WTC11 (cell line): Measurements from ENCODE around the gene PDE6H. TPM values are rescaled to one million over a fixed set of nuclear protein-coding genes. Genes with fewer than 3 reads are reported as not detected.

Experiments used
- ATAC-seq: fragments of 200-7000 bp; cut with Tn5 transposase; 2 replicates; pipeline ENCODE4 v1.10.0; 2021; ENCODE audit warnings: mild to moderate bottlenecking, moderate library complexity
- CTCF ChIA-PET: fragments of 300-600 bp; sonication (Branson Sonifier 250); formaldehyde crosslinking; loops from one replicate; lab custom pipeline; 2021; ENCODE audit warnings: antibody characterized with exemption; lab: Charles Lee
- POLR2A ChIA-PET: fragments of 350-600 bp; sonication (Branson Sonifier 250); formaldehyde crosslinking; loops from one replicate; lab custom pipeline; 2021; ENCODE audit warnings: antibody characterized with exemption; lab: Charles Lee
- DNase-seq: peaks from one replicate; pipeline ENCODE4 v3.0.0; 2021; ENCODE audit warnings: low spot score
- H3K27ac Mint-ChIP-seq: 2 replicates; pipeline ENCODE4 v1.8.0; 2021; ENCODE audit warnings: mixed read lengths
- H3K27me3 Mint-ChIP-seq: 2 replicates; pipeline ENCODE4 v1.8.0; 2021; ENCODE audit warnings: low read depth, mild to moderate bottlenecking, moderate library complexity, mixed read lengths
- H3K36me3 Mint-ChIP-seq: 2 replicates; pipeline ENCODE4 v1.8.0; 2021; ENCODE audit warnings: mixed read lengths
- H3K4me1 Mint-ChIP-seq: 2 replicates; pipeline ENCODE4 v1.8.0; 2022; ENCODE audit warnings: mixed read lengths
- H3K4me3 Mint-ChIP-seq: 2 replicates; pipeline ENCODE4 v1.8.0; 2021; ENCODE audit warnings: mild to moderate bottlenecking, moderate library complexity, mixed read lengths
- H3K9me3 Mint-ChIP-seq: 2 replicates; pipeline ENCODE4 v1.8.0; 2021; ENCODE audit warnings: mixed read lengths
- ATF6 ChIP-seq: sonication (generic); formaldehyde crosslinking; IDR thresholded peaks from 2 replicates; pipeline ENCODE4 v1.8.1; 2023; ENCODE audit warnings: mild to moderate bottlenecking, missing genetic modification reagents
- CBFB ChIP-seq: sonication (generic); formaldehyde crosslinking; IDR thresholded peaks from 2 replicates; pipeline ENCODE4 v1.8.1; 2022; ENCODE audit warnings: mild to moderate bottlenecking, low read depth, missing genetic modification reagents
- CTCF ChIP-seq: fragments of 200-600 bp; IDR thresholded peaks from 2 replicates; pipeline ENCODE4 v1.8.0; 2022; ENCODE audit warnings: antibody characterized with exemption
- ESRRA ChIP-seq: sonication (generic); formaldehyde crosslinking; IDR thresholded peaks from 2 replicates; pipeline ENCODE4 v1.8.1; 2022; ENCODE audit warnings: mild to moderate bottlenecking, missing genetic modification reagents, borderline replicate concordance
- FOXK1 ChIP-seq: sonication (generic); formaldehyde crosslinking; IDR thresholded peaks from 2 replicates; pipeline ENCODE4 v1.8.0; 2022; ENCODE audit warnings: mild to moderate bottlenecking, moderate library complexity, missing genetic modification reagents
- GTF2I ChIP-seq: fragments of 250-450 bp; sonication (Bioruptor Pico); conservative IDR thresholded peaks from 2 replicates; pipeline ENCODE4 v1.4.0; 2021; ENCODE audit warnings: mild to moderate bottlenecking
- HMGA2 ChIP-seq: fragments of 250-450 bp; sonication (Bioruptor Pico); IDR thresholded peaks from 2 replicates; pipeline ENCODE4 v1.4.0; 2021; ENCODE audit warnings: mild to moderate bottlenecking, moderate library complexity
- NFATC4 ChIP-seq: fragments of 250-450 bp; sonication (Bioruptor Pico); IDR thresholded peaks from 2 replicates; pipeline ENCODE4 v1.9.0; 2021; ENCODE audit warnings: mild to moderate bottlenecking
- OVOL2 ChIP-seq: fragments of 250-450 bp; sonication (Bioruptor Pico); IDR thresholded peaks from 2 replicates; pipeline ENCODE4 v1.9.0; 2021; ENCODE audit warnings: mild to moderate bottlenecking, borderline replicate concordance
- PREB ChIP-seq: sonication (generic); formaldehyde crosslinking; IDR thresholded peaks from 2 replicates; pipeline ENCODE4 v1.8.1; 2022; ENCODE audit warnings: mild to moderate bottlenecking, missing genetic modification reagents, moderate library complexity, borderline replicate concordance
- PRRX2 ChIP-seq: fragments of 250-450 bp; sonication (Bioruptor Pico); IDR thresholded peaks from 2 replicates; pipeline ENCODE4 v1.8.0; 2021; ENCODE audit warnings: mild to moderate bottlenecking
- RELA ChIP-seq: sonication (generic); formaldehyde crosslinking; IDR thresholded peaks from 2 replicates; pipeline ENCODE4 v1.8.1; 2022; ENCODE audit warnings: missing genetic modification reagents, mild to moderate bottlenecking, borderline replicate concordance
- SMAD3 ChIP-seq: sonication (generic); formaldehyde crosslinking; IDR thresholded peaks from 2 replicates; pipeline ENCODE4 v1.8.0; 2022; ENCODE audit warnings: missing genetic modification reagents, mild to moderate bottlenecking, borderline replicate concordance
- SMAD4 ChIP-seq: sonication (generic); formaldehyde crosslinking; IDR thresholded peaks from 2 replicates; pipeline ENCODE4 v1.8.0; 2022; ENCODE audit warnings: mild to moderate bottlenecking, missing genetic modification reagents
- SOX15 ChIP-seq: fragments of 250-450 bp; sonication (Bioruptor Pico); IDR thresholded peaks from 2 replicates; pipeline ENCODE4 v1.9.0; 2021; ENCODE audit warnings: mild to moderate bottlenecking
- STAT6 ChIP-seq: sonication (generic); formaldehyde crosslinking; conservative IDR thresholded peaks from 2 replicates; pipeline ENCODE4 v1.8.1; 2023; ENCODE audit warnings: mild to moderate bottlenecking, low read depth, missing genetic modification reagents, moderate library complexity
- TEAD4 ChIP-seq: sonication (generic); formaldehyde crosslinking; IDR thresholded peaks from 2 replicates; pipeline ENCODE4 v1.8.0; 2022; ENCODE audit warnings: mild to moderate bottlenecking, missing genetic modification reagents
- TP53 ChIP-seq: sonication (generic); formaldehyde crosslinking; IDR thresholded peaks from 2 replicates; pipeline ENCODE4 v1.8.1; 2023; ENCODE audit warnings: mild to moderate bottlenecking, missing genetic modification reagents
- ZNF121 ChIP-seq: sonication (generic); formaldehyde crosslinking; IDR thresholded peaks from 2 replicates; pipeline ENCODE4 v1.8.0; 2023; ENCODE audit warnings: missing genetic modification reagents
- ZNF263 ChIP-seq: sonication (generic); formaldehyde crosslinking; IDR thresholded peaks from 2 replicates; pipeline ENCODE4 v1.8.1; 2022; ENCODE audit warnings: low read depth, mild to moderate bottlenecking, moderate library complexity, missing genetic modification reagents
- total RNA-seq: library from RNA; stranded (reverse); gene quantifications from 3 replicates; pipeline ENCODE4 v1.2.3, GENCODE V29; 2021
- TF ChIP-seq, protein P1 (sequence below): fragments of 250-450 bp; sonication (Bioruptor Pico); IDR thresholded peaks from 2 replicates; pipeline ENCODE4 v1.8.0; 2021; ENCODE audit warnings: mild to moderate bottlenecking
- TF ChIP-seq, protein P2 (sequence below): sonication (generic); formaldehyde crosslinking; IDR thresholded peaks from 2 replicates; pipeline ENCODE4 v1.8.0; 2022; ENCODE audit warnings: mild to moderate bottlenecking, missing genetic modification reagents
- TF ChIP-seq, protein P3 (sequence below): sonication (generic); formaldehyde crosslinking; IDR thresholded peaks from 2 replicates; pipeline ENCODE4 v1.8.0; 2022; ENCODE audit warnings: mild to moderate bottlenecking, missing genetic modification reagents

PDE6H gene
- total RNA-seq, 1 experiment from 2014 or later = not detected

DNA sequence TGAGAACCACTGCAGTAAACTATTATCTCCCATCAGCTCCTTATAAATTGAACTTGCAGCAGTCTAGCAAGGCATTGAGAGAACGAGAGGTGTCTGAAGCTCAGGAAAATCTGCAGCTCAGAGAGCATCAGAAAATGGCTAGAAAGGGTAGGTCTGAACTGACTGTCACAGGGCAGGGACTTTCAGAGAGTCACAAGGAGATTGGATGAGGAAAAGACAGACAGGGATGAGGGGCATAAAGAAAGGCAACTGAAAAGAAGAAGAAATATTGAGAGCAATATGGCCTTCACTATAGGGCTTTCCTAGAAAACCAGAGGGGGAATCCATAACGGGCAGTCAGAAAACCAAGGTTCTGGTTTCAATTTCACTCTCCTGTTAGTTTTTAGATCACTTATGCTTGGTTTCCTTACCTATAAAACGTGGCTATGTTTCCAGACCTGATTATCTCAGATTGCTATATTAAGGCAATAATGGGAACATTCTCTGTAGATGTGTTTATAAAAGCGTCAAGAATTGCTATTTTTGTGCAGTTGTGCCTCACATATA, 40.9 kb downstream of the PDE6H start:
- ATAC-seq (no peak), DNase-seq (no peak)
- no peak overlapping the region for H3K27ac Mint-ChIP-seq
- H3K9me3 Mint-ChIP-seq = peaks cover 7% of the 10 kb centered on the region
- no peaks in the 10 kb centered on the region for H3K27me3 Mint-ChIP-seq
- POLR2A ChIA-PET = no interaction called here
- H3K36me3 Mint-ChIP-seq = no peaks in the 10 kb centered on the region
- CTCF ChIA-PET = no interaction called here
- peaks cover 12% of the 10 kb centered on the region for H3K4me1 Mint-ChIP-seq
- TF ChIP-seq SMAD4 (CRISPR knock-in tag) = no peak
- no peak for TF ChIP-seq OVOL2 (CRISPR knock-in tag)
- TF ChIP-seq SOX15 = no peak
- no peak for TF ChIP-seq ZNF121 (CRISPR knock-in tag)
- no peak for TF ChIP-seq ZNF263 (CRISPR knock-in tag)
- TF ChIP-seq ATF6 (CRISPR knock-in tag) = no peak
- TF ChIP-seq CBFB = no peak
- TF ChIP-seq, protein P1, sequence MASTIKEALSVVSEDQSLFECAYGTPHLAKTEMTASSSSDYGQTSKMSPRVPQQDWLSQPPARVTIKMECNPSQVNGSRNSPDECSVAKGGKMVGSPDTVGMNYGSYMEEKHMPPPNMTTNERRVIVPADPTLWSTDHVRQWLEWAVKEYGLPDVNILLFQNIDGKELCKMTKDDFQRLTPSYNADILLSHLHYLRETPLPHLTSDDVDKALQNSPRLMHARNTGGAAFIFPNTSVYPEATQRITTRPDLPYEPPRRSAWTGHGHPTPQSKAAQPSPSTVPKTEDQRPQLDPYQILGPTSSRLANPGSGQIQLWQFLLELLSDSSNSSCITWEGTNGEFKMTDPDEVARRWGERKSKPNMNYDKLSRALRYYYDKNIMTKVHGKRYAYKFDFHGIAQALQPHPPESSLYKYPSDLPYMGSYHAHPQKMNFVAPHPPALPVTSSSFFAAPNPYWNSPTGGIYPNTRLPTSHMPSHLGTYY (CRISPR knock-in tag) = no peak
- TF ChIP-seq CTCF = no peak
- TF ChIP-seq GTF2I = no peak
- TF ChIP-seq, protein P2, sequence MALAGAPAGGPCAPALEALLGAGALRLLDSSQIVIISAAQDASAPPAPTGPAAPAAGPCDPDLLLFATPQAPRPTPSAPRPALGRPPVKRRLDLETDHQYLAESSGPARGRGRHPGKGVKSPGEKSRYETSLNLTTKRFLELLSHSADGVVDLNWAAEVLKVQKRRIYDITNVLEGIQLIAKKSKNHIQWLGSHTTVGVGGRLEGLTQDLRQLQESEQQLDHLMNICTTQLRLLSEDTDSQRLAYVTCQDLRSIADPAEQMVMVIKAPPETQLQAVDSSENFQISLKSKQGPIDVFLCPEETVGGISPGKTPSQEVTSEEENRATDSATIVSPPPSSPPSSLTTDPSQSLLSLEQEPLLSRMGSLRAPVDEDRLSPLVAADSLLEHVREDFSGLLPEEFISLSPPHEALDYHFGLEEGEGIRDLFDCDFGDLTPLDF (CRISPR knock-in tag) = no peak
- TF ChIP-seq, protein P3, sequence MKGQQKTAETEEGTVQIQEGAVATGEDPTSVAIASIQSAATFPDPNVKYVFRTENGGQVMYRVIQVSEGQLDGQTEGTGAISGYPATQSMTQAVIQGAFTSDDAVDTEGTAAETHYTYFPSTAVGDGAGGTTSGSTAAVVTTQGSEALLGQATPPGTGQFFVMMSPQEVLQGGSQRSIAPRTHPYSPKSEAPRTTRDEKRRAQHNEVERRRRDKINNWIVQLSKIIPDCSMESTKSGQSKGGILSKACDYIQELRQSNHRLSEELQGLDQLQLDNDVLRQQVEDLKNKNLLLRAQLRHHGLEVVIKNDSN (CRISPR knock-in tag) = no peak
- TF ChIP-seq PREB (CRISPR knock-in tag) = no peak
- TF ChIP-seq TP53 (CRISPR knock-in tag) = no peak
- no peak for TF ChIP-seq ESRRA (CRISPR knock-in tag)
- TF ChIP-seq HMGA2 (CRISPR knock-in tag) = no peak
- H3K4me3 Mint-ChIP-seq = no peak overlapping the region

- DNase-seq = no peak
- Mint-ChIP-seq H3K27me3 (no peaks in the 10 kb centered on the region), H3K36me3 (no peaks in the 10 kb centered on the region), H3K4me1 (peaks cover 12% of the 10 kb centered on the region), H3K4me3 (no peak overlapping the region), H3K9me3 (peaks cover 7% of the 10 kb centered on the region), H3K27ac (no peak overlapping the region)
- ChIA-PET CTCF (interaction anchor here (1.5 kb wide), 1 partner anchor 23 kb away, joined by 3 read pairs; no protein-coding TSS in a partner anchor), POLR2A (no interaction called here)
- no peak for ATAC-seq
- no peak for TF ChIP-seq RELA (CRISPR knock-in tag)
- no peak for TF ChIP-seq NFATC4
- no peak for TF ChIP-seq TEAD4 (CRISPR knock-in tag)
- TF ChIP-seq FOXK1 (CRISPR knock-in tag) = no peak
- TF ChIP-seq, protein P1 (CRISPR knock-in tag) = no peak
- TF ChIP-seq SMAD3 (CRISPR knock-in tag) = no peak
- no peak for TF ChIP-seq PRRX2
- no peak for TF ChIP-seq STAT6
These were observed 41.9 kb downstream of the PDE6H start for GRCh38 chr12:15014708-15015107.
